Breast epithelium (tissue), 4 donors: ENCODE measurements around the gene NEK10. TPM values are rescaled to one million over a fixed set of nuclear protein-coding genes. Genes with fewer than 3 reads are reported as not detected.

Experiments
- DNase-seq, 2 donors: peaks; one replicate each; pipeline ENCODE4 v3.0.0-alpha.2; 2019; ENCODE audit warnings: low spot score in 2 of 2
- H3K27ac ChIP-seq, 2 donors: fragments of 200-600 bp; sonication (generic) in 1 of 2; one replicate each; pipeline ENCODE4 v1.5.1; 2016 to 2019; ENCODE audit warnings: mild to moderate bottlenecking in 1 of 2
- H3K27me3 ChIP-seq, 2 donors: fragments of 200-600 bp; sonication (generic) in 1 of 2; one replicate each; pipeline versions ENCODE4 v1.5.1 to v1.6.0; 2017 to 2019; ENCODE audit warnings: control low read depth in 1 of 2, mild to moderate bottlenecking in 1 of 2
- H3K36me3 ChIP-seq: fragments of 200-600 bp; one replicate; pipeline ENCODE4 v1.5.1; 2019
- H3K4me1 ChIP-seq, 2 donors: fragments of 200-600 bp; sonication (generic); one replicate each; pipeline ENCODE4 v1.5.1; 2016 to 2019; ENCODE audit warnings: control low read depth in 1 of 2
- H3K4me3 ChIP-seq, 3 donors: fragments of 200-600 bp; sonication (generic); 1 replicate in 2 of 3; 2 replicates in 1 of 3; pipeline ENCODE4 v1.5.1; 2016 to 2019; ENCODE audit warnings: mild to moderate bottlenecking in 3 of 3, moderate library complexity in 2 of 3
- H3K9me3 ChIP-seq, 2 donors: fragments of 200-600 bp; sonication (generic) in 1 of 2; one replicate each; pipeline ENCODE4 v1.5.1; 2016 to 2019; ENCODE audit warnings: control low read depth in 1 of 2
- CTCF ChIP-seq, 3 donors: fragments of 450-650 bp; IDR thresholded peaks; one replicate each; pipeline ENCODE4 v1.5.1; 2016 to 2017; ENCODE audit warnings: antibody characterized with exemption in 3 of 3, mild to moderate bottlenecking in 3 of 3, moderate library complexity in 3 of 3
- POLR2A ChIP-seq: fragments of 450-650 bp; IDR thresholded peaks from one replicate; pipeline ENCODE4 v1.6.1; 2016; ENCODE audit warnings: antibody characterized with exemption, mild to moderate bottlenecking, moderate library complexity
- POLR2AphosphoS5 ChIP-seq, 3 donors: sonication (generic); formaldehyde crosslinking; IDR thresholded peaks; one replicate each; pipeline ENCODE4 v1.6.1; 2017; ENCODE audit warnings: antibody characterized with exemption in 3 of 3
- intact Hi-C: fragments of 100-400 bp; cut with DNase I; formaldehyde crosslinking; loops from one replicate; pipeline ENCODE4 v1.15.1; 2023; ENCODE audit warnings: low total_unique reads
- total RNA-seq, 3 donors: library from RNA; depleted of rRNA; stranded (reverse); fragments of >200 nt; gene quantifications; one replicate each; pipeline ENCODE4 v1.1.0, GENCODE V29; 2016

The NEK10 gene
- total RNA-seq, 3 donors from 2014 or later = 0.96 to 246 (median 48.4) TPM

GRCh38 chr3:27073912-27074311 is 295.3 kb downstream of the NEK10 start:
- Histone ChIP-seq H3K4me3 (no peak overlapping the region), H3K4me1 (no peaks in the 10 kb centered on the region), H3K9me3 (no peaks in the 10 kb centered on the region), H3K36me3 (no peaks in the 10 kb centered on the region), H3K27ac (no peak overlapping the region), H3K27me3 (peaks cover 0 to 7% of the 10 kb centered on the region in 2 donors)
- DNase-seq = no peak
- intact Hi-C loops = no loop called here
- TF ChIP-seq POLR2AphosphoS5 (IDR thresholded peaks at IDR 0.05) (no peak), POLR2A (no peak), CTCF (IDR thresholded peaks at IDR 0.05) (no peak)

GRCh38 chr3:27072810-27073651 is 296.2 kb downstream of the NEK10 start:
- Histone ChIP-seq H3K4me1 (no peaks in the 10 kb centered on the region), H3K9me3 (no peaks in the 10 kb centered on the region), H3K4me3 (no peak overlapping the region), H3K36me3 (no peaks in the 10 kb centered on the region), H3K27ac (no peak overlapping the region), H3K27me3 (peaks cover 0 to 7% of the 10 kb centered on the region in 2 donors)
- TF ChIP-seq POLR2A (no peak), POLR2AphosphoS5 (IDR thresholded peaks at IDR 0.05) (no peak), CTCF (IDR thresholded peaks at IDR 0.05) (no peak)
- intact Hi-C loops = no loop called here
- DNase-seq = no peak

- Histone ChIP-seq H3K9me3 (peaks cover 0 to 12% of the 10 kb centered on the region in 2 donors), H3K4me1 (no peaks in the 10 kb centered on the region), H3K27ac (no peak overlapping the region), H3K27me3 (no peaks in the 10 kb centered on the region), H3K36me3 (no peaks in the 10 kb centered on the region), H3K4me3 (no peak overlapping the region)
- TF ChIP-seq CTCF (IDR thresholded peaks at IDR 0.05) (no peak), POLR2A (no peak), POLR2AphosphoS5 (IDR thresholded peaks at IDR 0.05) (no peak)
- intact Hi-C loops = no loop called here
- DNase-seq = no peak
These were observed 308.8 kb downstream of the NEK10 start for GRCh38 chr3:27060336-27060735.

Other genes starting within 250 kb of the NEK10 start
- gene SLC4A7, start 115.0 kb upstream of the NEK10 start, total RNA-seq = 100 to 1,000 TPM in 2 of 3 donors, 10 to 100 TPM in 1; 32.8 to 219 (median 204) TPM